ENCODE results near the gene TCF7L1.

The TCF7L1 gene

DNA sequence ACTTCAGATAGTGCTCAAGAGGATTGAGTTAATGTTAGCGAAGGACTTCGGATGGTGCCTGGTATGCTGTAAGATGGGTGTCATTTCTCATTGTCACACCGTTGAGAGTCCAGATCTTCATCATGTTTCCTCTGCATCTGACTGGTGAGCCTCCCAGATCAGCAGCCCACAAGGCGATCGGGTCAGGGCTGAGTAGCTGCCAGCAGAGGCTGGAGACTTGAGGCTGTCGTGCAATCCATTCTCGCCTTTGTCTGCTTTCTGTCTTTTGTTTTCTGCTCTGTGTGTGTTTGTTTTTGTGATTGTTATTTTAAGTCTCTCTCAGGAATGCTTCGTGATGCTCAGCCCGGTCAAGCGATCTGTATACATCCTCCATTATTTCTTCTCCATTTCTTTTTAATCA is 98.8 kb downstream of the TCF7L1 start:
- no peak for ATAC-seq

DNA sequence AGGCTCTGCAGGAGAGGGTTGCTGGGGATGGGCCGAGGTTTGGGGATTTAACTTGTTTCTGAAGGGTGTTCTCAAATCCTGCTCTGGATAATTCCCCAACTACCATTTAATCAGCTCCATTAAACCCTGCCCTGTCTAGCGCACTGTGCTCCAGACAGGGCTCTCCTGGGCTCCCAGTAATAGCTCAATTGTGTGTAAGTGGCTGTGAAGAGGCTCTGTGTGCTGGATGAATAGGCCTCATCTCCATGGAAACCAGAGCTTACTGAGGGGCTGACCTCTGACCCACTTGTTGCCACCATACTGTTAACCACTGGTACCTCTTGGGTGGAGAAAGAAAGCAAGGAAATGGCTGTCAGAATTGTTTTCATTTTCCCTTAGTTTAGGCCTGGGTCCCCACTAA is 101.7 kb downstream of the TCF7L1 start:
- no peak for ATAC-seq

DNA sequence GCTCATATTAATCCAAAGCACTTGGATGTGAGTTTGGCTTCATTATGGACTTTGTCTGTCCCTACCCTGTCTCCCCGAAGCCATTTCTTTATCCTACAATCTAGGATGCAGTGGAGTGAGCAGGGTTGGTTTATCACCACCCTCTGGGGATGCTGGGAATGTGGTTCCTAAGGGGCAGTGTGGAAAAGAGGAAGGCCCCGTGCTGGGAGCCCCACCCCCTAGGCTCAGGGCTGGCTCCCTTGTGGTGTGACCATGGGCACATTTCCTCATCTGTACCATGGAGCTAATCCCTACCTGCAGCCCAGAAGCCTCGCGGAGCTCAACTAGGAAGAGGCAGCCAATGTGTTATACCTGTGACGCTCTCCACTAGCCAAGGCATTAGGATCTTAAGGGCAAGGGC is 102.1 kb downstream of the TCF7L1 start:
- no peak for ATAC-seq

DNA sequence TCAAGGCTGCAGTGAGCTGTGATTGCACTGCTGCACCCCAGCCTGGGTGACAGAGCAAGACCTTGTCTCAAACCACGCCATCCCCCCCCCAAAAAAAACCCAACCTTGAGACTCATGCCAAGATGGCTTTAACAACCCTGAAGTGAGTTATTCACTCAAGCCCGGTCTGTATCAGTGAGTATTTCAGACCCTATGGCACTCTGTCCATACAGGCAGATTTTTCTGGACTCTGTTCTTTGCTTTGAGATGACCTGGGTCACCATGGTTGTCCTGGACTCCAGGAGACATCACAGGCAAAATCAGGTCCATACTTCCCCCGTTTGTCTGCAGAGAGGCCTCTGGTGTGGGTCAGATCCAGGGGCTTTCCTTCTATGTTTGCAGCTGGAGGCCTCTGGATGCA is 102.9 kb downstream of the TCF7L1 start:
- no peak for ATAC-seq

DNA sequence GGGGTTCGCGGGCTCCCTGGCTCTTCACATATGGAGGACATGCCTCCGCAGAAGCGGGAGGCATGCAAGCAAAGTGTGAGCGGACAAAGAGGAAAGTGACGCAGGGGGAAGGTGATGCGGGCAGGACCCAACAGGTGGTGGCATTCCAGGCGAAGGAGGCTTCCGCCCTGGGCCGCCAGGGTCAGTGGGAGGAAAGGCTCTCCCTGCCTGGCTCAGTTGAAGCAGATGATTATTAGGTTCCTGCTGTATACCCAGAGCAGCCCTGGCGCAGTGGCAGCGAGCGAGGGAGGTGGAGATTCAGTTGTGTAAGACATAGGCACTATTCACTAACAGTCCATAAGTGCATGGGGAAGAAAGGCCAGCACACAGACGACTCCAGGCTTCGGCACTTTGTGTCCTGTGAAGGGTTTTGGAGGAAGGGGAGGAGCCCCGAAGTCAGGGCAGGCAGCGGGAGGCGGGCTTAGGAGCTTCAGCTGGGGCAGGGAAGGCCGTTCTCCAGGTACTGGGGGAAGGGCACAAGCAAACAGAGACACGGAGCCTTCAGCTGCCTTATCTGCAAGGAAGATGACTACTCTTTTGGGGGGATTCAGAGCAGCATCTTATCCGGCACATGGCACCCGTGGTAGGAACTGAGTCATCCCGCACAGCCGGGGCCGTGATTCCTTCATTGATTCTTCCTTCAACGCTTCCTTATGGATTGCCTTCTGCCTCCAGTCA is 104.8 kb downstream of the TCF7L1 start:
- ATAC-seq = no peak

DNA sequence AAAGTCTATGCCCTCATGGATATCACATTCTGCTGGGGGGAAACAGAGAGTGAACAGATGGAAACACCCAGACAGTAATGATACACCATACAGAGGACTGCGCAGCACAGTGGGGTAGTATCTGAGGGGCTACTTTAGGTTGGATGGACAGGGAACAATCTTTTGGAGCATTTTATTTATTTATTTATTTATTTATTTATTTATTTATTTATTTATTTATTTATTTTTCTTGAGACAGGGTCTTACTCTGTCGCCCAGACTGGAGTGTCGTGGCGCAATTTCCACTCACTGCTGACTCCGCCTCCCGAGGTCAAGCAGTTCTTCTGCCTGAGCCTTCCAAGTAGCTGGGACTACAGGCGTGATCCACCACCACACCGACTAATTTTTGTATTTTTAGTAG is 105.4 kb downstream of the TCF7L1 start:
- no peak for ATAC-seq

DNA sequence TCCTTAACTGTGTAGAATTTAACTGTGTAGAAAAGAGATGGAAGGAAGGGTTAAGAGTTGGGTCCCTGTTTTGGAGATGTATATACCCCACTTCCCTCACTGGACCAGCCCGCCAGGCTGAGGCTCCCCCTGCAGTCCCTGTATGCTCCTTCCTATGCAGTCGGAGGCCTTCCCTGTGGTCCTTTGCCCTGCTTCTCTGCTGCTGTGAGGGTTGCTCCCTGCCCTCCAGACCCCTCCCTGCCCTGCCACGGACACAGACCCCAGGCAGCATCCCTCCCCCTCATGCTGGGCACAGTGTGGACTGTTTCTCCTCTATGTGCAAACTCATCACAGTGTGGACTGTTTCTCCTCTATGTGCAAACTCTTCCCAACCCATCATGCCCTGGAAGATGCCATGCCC is 105.9 kb downstream of the TCF7L1 start:
- no peak for ATAC-seq

DNA sequence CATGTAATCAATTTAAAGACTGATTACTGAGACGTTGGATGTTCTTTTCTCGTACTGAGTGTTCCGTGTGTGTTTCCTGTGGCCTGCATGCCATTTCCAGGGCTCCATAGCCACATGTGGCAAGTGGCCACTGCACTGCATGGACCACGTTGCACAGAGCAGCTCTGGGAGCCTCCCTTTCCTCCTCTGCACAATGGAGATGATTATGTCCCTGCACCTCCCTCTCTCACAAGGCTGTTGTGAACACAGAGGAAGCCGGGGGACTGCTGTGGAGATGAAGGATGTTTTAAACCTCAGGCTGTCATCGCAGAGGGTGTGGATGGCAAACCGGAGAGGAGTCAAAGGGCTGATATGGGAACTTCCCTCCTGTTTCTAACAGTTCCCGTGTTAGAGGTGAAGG is 106.9 kb downstream of the TCF7L1 start:
- ATAC-seq = no peak

DNA sequence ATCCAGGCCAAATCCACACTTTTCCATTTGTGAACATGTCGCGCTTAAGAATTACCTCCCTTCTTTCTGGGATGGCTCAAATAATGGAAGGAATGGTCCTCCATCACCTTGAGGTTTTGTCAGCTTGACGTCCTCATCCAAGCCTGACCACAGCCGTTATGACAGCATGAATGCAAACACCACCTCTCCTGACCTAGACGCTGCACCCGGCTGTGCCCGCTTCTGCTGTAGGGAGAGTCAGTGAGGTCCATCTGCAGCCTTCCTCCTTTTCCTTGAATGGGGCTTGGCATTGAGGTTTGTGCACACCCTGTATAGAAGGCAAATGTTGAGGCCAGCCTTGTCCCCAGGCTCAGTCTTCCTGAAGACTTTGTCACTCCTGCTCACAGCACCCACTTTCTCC is 109.1 kb downstream of the TCF7L1 start:
- ATAC-seq = no peak

DNA sequence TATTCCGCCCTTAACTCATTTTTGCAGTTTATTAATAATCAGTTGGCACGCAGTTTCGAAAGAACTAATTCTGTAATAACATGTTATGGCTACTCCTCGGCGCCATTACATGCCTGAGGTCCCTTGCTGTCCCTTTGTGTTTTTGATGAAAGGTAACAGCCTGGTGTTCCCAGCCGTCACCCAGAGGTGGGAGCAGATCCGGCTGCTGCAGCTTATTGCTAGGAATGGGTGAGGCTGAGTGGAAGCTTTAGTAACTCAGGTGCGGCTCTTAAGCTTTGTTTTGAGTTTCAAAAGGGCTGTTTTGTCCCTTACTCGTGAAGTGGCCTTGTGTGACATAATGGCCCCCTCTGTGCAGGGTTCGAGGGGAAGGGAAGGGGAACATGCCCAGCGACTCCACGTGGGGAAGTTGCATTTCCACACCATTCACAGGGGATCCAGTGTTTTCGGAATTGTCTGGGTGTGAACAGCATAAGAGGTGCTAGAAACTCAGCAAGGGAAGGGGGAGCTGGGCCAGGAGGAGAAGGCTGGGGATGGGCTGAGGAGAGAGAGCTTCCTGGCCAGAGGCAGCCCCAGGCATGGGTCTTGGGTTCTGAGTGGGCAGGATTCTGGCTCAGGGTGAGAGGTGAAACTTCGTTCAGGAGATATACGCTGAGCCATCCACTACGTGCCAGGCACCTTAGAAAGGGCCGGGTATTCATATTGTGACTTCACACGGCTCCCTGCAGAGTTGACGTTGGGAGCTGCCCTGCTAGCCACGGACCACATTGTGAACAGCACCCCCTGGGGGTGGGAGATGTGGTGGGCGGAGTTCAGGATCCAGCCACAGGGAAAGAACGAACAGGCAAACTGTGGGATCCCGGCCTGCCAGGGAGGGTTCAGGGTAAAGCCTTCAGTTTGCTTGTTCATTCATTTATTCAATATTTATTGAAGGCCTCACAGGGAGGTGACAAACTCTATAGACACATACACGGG is 110.2 kb downstream of the TCF7L1 start:
- peak in 1 of 2 donors; percentile 20 for ATAC-seq

DNA sequence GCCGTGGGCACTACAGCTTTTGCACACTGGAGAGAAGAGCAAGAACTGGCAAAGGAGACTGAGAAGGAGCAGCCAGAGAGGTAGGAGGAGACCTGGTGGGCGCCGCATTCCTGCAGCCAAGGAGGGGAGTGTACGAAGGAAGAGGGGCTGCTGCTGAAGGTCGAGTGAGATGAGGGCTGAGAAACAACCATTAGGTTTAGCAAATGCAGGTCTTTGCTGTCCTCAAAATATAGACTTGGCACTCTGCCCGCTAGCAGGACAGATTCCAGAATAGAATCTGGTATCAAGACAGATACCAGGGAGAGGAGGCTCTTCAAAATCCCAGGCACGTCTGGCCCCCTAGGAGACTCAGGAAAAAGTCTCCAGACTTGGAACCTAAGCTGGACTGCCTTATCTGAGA is 111.6 kb downstream of the TCF7L1 start:
- ATAC-seq = no peak

DNA sequence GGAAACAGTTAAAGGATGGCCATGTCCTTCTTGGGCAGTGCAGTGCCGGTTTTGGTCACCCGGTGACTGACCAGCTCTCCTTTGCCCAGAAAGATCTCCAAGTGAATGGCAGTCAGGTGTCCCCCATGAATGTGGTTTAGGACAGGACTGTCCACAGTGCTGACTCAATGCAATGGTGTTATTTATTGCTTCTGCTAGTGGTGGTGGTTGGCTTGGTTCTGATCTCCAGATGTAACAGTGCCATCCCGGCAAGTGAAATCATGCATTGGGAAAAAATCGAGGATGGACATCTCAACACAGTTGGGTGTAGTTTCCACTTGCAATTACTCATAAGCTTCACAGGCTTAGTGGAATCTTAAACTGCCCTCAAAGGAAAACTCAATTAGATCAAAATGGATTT is 112.7 kb downstream of the TCF7L1 start:
- no peak for ATAC-seq

DNA sequence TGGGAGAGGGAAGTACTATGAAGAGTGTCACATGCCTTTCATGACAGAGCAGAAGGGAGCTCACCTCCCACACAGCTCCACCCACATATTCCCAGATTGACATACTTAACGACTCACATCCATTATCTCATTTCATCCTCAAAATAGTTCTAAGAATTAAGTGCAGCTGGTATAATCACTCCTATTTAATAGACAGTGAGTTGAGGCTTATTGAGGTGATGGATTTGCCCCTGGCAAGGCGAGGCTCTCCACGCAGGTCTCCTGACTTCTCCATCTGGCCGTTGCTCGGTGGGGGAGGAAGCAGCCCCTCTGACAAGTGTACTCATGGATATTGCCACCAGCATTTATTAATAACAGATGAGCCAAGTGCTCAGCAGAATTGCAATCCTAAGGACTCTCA is 113.2 kb downstream of the TCF7L1 start:
- ATAC-seq = peak in 1 of 2 donors; percentile 27

DNA sequence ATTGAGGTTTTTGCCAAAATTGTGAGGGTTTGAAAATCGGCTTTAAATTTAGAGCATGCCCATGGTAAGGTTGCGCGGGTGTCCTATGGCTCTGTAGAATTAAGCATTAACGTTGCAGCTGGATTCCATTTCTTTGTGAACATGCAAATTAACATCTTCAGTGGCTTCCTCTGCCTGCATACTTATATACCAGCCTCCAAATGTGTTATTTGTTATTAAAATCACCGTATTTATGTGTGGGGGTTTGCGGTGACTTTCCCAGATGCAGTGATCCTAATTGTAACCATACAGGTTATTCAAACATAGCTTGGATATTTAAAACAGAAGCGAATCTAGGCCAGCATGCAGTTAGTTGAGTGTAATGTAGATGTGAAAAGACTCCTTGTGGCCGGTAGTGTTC is 114.4 kb downstream of the TCF7L1 start:
- no peak for ATAC-seq

DNA sequence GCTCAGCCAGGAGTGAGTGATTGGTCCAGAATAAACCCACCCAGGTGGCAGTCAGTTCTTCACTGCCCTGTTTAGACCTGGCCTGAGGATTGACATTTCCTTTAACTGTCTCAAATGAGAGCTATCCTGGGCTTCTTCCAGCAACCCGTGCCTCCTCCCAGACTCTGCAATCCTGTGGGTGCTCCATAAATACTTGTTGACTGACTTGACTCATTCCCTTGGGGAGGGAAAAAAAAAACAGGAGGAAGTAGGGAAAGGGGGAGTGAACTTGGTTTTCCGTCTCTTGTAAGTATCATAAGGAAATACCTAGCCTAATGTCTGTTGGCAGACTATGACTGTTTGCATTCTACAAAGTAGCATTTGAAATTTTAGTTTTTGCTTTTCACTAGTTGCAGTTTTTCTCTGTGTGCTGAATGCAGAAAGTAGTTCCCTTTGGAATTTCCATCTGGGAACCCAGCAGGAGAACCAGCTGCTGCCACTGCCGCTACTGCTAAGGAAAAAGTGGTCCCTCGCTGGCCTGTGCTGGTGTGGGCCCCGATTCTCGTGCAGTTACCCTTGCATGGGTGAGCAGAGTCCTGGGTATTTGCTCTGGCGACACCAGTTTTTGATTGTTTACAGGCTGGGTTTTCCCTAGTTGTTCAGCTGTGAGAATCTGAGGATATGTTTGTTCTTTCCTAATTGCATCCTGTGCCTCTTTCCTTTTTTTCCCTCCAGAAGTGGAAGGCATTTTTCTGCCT is 115.7 kb downstream of the TCF7L1 start:
- no peak for ATAC-seq

DNA sequence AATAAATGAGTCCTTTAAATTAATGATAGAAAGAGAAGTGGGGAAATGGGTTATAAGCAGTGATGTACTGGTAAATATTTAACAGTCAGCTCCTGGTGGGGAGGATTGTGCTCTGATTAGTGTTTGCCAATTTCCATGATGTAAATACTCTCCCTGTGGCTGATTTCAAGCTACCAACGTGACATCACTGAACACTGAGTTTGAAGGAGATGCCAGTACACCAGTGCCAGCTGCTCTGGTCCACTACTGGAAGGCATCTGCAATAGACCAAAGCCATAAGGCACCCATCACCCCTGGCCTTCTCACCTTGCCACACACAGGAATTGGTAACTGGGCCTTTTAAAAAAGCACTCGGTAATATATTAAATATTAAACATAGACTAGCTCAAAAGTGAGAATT is 116.9 kb downstream of the TCF7L1 start:
- ATAC-seq = no peak

DNA sequence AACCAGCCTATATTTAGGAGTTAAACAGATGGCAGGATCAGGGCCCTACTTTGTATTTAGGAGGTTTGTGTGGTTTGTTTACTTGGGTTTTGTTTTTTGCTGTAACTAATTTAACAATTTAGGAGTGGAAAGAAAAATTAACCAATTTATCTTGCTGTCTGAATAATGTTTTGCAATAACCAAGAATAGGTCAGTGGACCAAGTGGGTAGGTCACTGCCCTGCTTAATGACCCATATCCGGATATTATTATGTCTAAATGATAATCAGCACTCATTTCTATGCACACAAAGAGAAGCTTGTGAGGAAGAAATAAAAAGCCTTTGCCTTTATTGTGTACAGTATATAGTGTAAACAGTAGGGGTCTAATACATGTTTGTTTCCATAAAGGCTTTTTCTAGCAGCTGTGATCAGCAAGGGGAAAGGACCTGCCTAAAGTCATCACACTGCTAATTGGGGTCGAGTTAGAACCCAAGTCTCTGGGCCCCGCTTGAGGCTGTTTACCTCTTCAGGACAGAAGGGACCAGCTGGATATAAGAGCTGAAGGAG is 118.0 kb downstream of the TCF7L1 start:
- no peak for ATAC-seq

DNA sequence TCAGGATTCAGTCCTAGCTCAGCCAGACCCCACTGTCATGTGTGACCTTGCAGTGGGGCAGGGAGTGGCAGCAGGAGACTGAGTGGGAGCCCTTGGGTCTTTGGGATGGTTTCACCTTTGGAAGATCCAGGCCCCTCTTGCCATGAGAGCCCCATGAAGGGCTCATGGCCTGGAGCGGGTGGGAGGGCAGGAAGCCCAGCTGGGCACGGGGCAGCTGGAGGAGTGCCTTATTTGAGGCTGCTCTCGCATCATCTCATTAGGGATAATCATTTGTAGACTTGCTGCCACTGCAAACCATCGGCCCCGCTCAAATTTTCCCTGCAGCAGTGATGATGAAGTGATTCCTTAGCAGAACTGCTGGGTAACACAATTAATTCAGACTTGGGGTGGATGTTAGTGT is 120.7 kb downstream of the TCF7L1 start:
- no peak for ATAC-seq

DNA sequence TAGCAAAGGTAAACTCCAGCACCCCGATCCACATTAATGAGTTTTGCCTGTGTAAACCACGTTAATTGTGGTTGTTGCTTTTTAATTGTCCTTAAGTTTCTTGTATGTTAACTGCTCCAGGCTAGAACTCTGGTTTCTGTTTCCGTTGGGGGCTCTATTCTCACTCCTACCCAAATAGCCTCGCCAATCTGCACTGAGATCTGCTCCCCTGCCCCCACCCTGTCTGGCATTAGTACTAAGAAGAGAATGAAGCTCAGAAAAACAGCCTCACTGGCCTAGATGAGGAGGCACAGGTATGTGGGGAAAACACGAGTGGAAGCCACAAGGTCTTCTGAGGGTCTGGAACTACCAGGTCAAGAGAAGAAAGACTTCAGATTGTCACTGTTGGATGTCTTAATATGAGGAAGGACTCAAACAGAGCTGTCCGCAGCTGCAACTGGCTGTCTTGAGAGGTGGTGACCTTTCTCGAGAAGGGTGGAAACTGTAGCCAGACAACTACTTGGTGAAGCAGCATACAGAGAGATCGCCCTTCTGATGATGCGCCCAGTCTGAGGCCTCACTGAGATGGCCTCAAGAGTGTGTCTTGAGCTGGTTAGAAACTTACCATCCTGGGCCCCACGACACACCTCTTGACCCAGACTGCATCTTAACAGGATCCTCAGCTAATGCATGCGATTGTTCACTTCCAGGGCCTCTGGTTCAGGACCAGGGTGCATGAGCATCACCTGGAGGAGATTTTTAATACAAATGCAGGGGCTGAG is 121.5 kb downstream of the TCF7L1 start:
- no peak for ATAC-seq

DNA sequence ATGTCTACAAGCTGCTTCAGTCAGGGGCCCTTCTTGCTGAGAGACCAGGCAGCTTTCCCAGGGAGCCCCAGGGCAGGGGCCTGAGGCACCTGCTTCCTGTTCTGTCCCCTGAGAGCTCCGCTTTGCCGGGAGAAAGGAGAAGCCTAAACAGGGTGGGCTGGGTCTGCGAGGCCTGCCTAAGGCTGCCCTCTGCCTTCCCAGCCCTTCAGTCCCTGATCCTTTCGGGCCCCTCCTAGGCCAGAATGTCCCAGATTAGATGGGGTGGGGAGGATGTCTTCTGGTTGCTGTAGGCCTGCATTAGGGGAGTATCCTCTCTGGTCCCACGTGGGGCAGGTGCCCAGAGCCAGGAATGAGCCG is 122.2 kb downstream of the TCF7L1 start:
- no peak for ATAC-seq

DNA sequence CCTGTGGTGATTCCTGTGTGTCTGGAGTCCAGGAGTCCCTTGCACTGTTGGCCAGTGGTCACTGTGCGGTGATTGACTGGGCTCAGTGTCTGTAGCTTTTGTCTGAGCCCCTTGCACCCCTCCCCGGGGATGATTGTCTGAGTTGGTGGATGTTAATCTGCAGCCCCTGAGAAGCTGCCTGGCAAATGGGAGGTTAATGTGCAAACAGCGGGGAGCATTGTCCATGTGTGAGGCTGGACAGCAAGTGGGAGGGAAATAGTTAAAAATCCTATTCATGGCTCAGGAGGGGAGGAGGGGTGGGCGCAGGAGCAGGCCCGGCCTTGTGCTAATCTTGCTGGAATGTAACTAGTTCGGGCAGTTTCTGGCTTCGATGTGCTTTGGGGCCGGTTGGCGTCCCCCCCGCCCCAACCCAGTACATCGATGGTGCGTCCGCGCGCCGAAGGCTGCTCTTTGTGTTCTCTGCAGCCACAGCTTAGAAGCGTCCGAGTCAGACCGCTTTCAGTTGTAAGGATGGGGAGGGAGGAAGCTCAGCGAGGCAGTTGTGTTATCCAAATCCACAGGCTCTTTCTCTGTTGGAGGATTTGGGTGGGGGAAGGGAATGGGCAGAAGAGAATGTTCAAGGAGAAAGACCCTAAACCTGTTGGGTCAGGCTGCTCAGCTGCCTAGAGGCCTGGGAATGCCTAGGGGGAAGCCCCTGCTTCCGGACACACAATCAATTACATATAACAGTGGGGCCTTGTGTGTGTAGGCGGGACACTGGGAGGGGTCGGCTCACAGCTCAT is 122.8 kb downstream of the TCF7L1 start:
- ATAC-seq = no peak
